ENCODE data around the gene C10orf90.

C10orf90 gene

DNA sequence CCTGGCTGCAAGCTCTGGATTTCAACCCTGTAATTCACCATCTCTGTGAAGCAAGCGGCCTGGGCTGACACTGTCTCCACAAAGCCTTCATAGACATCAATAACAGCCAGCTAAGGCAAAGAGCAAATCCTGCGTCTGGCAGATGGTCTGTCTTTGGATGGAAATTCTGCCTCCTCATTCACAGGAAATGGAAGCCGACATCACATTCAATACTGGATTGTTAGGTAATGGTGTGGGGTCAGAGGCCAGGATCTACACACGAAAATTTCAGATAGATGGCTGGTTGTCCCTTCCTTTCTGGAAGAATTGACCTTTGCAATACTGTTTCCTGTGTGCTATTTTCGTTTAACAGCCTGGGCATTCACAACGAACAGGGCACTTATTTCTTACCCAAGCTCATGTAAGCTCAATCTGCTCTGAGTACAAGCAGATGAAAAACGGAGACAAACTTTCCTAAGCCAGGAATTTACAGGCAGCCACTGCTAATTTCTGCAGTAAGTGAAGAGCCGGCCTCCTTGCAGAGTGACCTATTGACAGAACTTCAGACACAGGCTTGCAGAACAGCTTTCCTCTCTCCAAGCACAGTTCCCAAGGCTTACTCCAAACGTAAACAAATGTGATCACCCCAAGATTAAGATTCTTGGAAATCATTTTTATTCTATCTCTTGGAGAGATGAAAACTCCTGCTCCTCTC is 279.2 kb downstream of the C10orf90 start:
- no peak for ATAC-seq
- TF ChIP-seq PPARA (CRISPR knock-in tag; IDR thresholded peaks at IDR 0.05; ENCODE audit: borderline replicate concordance) = no peak
- TF ChIP-seq TOX (CRISPR knock-in tag; IDR thresholded peaks at IDR 0.05; ENCODE audit: borderline replicate concordance) = no peak
- TF ChIP-seq GLIS3 (CRISPR knock-in tag; IDR thresholded peaks at IDR 0.05) = no peak
- TF ChIP-seq, protein P1, sequence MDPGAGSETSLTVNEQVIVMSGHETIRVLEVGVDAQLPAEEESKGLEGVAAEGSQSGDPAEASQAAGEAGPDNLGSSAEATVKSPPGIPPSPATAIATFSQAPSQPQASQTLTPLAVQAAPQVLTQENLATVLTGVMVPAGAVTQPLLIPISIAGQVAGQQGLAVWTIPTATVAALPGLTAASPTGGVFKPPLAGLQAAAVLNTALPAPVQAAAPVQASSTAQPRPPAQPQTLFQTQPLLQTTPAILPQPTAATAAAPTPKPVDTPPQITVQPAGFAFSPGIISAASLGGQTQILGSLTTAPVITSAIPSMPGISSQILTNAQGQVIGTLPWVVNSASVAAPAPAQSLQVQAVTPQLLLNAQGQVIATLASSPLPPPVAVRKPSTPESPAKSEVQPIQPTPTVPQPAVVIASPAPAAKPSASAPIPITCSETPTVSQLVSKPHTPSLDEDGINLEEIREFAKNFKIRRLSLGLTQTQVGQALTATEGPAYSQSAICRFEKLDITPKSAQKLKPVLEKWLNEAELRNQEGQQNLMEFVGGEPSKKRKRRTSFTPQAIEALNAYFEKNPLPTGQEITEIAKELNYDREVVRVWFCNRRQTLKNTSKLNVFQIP (CRISPR knock-in tag; IDR thresholded peaks at IDR 0.05; ENCODE audit: borderline replicate concordance, low read depth) = no peak
- no peak for TF ChIP-seq ZNF8 (CRISPR knock-in tag; IDR thresholded peaks at IDR 0.05)
- TF ChIP-seq, protein P2, sequence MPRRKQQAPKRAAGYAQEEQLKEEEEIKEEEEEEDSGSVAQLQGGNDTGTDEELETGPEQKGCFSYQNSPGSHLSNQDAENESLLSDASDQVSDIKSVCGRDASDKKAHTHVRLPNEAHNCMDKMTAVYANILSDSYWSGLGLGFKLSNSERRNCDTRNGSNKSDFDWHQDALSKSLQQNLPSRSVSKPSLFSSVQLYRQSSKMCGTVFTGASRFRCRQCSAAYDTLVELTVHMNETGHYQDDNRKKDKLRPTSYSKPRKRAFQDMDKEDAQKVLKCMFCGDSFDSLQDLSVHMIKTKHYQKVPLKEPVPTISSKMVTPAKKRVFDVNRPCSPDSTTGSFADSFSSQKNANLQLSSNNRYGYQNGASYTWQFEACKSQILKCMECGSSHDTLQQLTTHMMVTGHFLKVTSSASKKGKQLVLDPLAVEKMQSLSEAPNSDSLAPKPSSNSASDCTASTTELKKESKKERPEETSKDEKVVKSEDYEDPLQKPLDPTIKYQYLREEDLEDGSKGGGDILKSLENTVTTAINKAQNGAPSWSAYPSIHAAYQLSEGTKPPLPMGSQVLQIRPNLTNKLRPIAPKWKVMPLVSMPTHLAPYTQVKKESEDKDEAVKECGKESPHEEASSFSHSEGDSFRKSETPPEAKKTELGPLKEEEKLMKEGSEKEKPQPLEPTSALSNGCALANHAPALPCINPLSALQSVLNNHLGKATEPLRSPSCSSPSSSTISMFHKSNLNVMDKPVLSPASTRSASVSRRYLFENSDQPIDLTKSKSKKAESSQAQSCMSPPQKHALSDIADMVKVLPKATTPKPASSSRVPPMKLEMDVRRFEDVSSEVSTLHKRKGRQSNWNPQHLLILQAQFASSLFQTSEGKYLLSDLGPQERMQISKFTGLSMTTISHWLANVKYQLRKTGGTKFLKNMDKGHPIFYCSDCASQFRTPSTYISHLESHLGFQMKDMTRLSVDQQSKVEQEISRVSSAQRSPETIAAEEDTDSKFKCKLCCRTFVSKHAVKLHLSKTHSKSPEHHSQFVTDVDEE (CRISPR knock-in tag; IDR thresholded peaks at IDR 0.05) = no peak
- no peak for TF ChIP-seq ESRRG (CRISPR knock-in tag; IDR thresholded peaks at IDR 0.05)
- TF ChIP-seq ZNF70 (CRISPR knock-in tag; IDR thresholded peaks at IDR 0.05) = no peak
- no peak for TF ChIP-seq ISL1 (CRISPR knock-in tag; IDR thresholded peaks at IDR 0.05)
- no peak for TF ChIP-seq OSR1 (CRISPR knock-in tag; IDR thresholded peaks at IDR 0.05)
- TF ChIP-seq TCF4 (CRISPR knock-in tag; IDR thresholded peaks at IDR 0.05; ENCODE audit: borderline replicate concordance) = no peak

DNA sequence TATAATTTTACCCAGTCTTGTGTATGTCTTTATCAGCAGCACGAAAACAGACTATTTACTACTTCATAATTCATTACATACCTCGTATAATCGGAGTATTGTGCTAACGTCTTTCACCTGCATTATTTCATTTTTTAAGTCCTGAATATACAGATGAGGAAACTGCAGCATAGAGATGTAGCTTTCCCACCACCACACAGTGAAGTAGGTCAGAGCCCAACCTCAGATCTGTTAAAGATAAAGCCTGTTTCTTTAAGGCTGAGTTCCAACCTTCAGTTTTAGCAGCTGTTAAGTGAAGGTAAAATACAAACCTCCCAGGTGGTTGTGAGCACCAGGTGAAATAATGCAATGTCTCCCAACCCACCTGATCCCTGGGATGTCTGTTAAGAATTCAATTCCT is 280.2 kb downstream of the C10orf90 start:
- TF ChIP-seq ZC3H10 (CRISPR knock-in tag; IDR thresholded peaks at IDR 0.05) (no peak), TCF4 (CRISPR knock-in tag; IDR thresholded peaks at IDR 0.05; ENCODE audit: borderline replicate concordance) (no peak), ZNF8 (CRISPR knock-in tag; IDR thresholded peaks at IDR 0.05) (no peak), CSDC2 (CRISPR knock-in tag; IDR thresholded peaks at IDR 0.05) (no peak), BACH2 (CRISPR knock-in tag; IDR thresholded peaks at IDR 0.05; ENCODE audit: borderline replicate concordance) (no peak), ZFP3 (CRISPR knock-in tag; IDR thresholded peaks at IDR 0.05) (no peak)
- TF ChIP-seq, protein P3, sequence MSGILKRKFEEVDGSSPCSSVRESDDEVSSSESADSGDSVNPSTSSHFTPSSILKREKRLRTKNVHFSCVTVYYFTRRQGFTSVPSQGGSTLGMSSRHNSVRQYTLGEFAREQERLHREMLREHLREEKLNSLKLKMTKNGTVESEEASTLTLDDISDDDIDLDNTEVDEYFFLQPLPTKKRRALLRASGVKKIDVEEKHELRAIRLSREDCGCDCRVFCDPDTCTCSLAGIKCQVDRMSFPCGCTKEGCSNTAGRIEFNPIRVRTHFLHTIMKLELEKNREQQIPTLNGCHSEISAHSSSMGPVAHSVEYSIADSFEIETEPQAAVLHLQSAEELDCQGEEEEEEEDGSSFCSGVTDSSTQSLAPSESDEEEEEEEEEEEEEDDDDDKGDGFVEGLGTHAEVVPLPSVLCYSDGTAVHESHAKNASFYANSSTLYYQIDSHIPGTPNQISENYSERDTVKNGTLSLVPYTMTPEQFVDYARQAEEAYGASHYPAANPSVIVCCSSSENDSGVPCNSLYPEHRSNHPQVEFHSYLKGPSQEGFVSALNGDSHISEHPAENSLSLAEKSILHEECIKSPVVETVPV (CRISPR knock-in tag; IDR thresholded peaks at IDR 0.05) = no peak
- ATAC-seq = no peak

DNA sequence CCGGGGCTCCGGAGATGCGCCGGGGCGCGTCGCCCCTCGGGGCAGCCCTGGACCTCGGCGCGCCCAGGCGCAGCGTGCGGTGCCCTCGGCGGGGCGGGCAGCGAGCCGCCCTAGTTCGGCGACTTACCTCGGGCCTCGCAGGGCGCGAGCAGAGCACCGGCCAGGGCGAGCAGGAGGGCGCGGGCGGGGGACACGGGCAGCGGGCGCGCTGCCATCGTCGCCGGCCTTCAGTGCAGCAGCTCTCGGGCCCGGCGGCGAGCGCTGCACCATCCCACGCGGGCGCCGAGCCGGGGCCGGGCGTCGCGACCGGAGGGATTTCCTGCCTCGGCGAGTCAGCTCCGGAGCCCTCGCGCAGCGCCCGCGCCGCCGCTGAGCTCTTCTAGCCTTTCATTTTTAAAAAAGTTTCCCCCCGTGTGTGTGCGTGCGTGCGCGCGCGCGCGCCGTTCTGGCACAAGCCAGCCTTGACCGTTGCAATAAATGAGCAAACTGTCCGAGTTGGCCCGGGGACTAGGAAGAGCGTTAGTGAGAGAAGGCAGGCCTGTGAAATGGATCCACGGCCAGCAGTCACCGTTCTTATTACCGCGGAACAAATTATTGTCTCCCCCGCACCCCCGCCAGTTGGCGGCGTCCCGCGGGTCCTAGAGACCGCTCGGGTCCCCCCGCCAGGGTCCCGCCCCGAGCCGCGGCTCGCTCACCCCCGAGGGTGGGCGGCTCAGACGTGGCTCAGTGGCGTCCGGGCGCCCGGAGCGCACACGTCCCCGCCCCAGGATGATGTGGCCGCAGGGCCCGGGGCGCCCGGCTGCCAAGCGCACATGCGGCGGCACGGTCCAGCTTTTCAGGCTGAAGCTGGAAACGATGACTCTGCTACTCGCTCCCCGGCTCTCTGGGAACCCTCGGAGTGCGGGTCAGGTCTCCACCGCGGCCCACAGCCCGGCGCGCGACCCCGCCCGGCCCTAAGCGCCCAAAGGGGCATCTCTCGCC is 282.3 kb downstream of the C10orf90 start, which contains the start of gene ADAM12:
Gene ADAM12, minus strand, starts transcription at position 547 of the 981 bp plus-strand sequence. Its CDS starts 332 bp downstream, at position 215.
- ATAC-seq = peak; percentile 50

More for the DNA sequence above, 282.3 kb downstream of the C10orf90 start, which contains the start of gene ADAM12:
- TF ChIP-seq ZNF70 (CRISPR knock-in tag; IDR thresholded peaks at IDR 0.05) (no peak), ZC3H10 (CRISPR knock-in tag; IDR thresholded peaks at IDR 0.05) (no peak), TOX (CRISPR knock-in tag; IDR thresholded peaks at IDR 0.05; ENCODE audit: borderline replicate concordance) (no peak), BACH2 (CRISPR knock-in tag; IDR thresholded peaks at IDR 0.05; ENCODE audit: borderline replicate concordance) (no peak), ISL1 (CRISPR knock-in tag; IDR thresholded peaks at IDR 0.05) (no peak), SNAI2 (CRISPR knock-in tag; IDR thresholded peaks at IDR 0.05) (no peak), ZNF8 (CRISPR knock-in tag; IDR thresholded peaks at IDR 0.05) (no peak), ZFP30 (CRISPR knock-in tag; IDR thresholded peaks at IDR 0.05) (no peak), PPARA (CRISPR knock-in tag; IDR thresholded peaks at IDR 0.05; ENCODE audit: borderline replicate concordance) (no peak), ARNTL (CRISPR knock-in tag; IDR thresholded peaks at IDR 0.05; ENCODE audit: borderline replicate concordance, low read depth) (no peak), OSR1 (CRISPR knock-in tag; IDR thresholded peaks at IDR 0.05) (no peak)
- TF ChIP-seq, protein P4, sequence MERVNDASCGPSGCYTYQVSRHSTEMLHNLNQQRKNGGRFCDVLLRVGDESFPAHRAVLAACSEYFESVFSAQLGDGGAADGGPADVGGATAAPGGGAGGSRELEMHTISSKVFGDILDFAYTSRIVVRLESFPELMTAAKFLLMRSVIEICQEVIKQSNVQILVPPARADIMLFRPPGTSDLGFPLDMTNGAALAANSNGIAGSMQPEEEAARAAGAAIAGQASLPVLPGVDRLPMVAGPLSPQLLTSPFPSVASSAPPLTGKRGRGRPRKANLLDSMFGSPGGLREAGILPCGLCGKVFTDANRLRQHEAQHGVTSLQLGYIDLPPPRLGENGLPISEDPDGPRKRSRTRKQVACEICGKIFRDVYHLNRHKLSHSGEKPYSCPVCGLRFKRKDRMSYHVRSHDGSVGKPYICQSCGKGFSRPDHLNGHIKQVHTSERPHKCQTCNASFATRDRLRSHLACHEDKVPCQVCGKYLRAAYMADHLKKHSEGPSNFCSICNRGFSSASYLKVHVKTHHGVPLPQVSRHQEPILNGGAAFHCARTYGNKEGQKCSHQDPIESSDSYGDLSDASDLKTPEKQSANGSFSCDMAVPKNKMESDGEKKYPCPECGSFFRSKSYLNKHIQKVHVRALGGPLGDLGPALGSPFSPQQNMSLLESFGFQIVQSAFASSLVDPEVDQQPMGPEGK (CRISPR knock-in tag; IDR thresholded peaks at IDR 0.05; ENCODE audit: borderline replicate concordance) = no peak
- TF ChIP-seq, protein P3 (CRISPR knock-in tag; IDR thresholded peaks at IDR 0.05) = no peak
- TF ChIP-seq, protein P5, sequence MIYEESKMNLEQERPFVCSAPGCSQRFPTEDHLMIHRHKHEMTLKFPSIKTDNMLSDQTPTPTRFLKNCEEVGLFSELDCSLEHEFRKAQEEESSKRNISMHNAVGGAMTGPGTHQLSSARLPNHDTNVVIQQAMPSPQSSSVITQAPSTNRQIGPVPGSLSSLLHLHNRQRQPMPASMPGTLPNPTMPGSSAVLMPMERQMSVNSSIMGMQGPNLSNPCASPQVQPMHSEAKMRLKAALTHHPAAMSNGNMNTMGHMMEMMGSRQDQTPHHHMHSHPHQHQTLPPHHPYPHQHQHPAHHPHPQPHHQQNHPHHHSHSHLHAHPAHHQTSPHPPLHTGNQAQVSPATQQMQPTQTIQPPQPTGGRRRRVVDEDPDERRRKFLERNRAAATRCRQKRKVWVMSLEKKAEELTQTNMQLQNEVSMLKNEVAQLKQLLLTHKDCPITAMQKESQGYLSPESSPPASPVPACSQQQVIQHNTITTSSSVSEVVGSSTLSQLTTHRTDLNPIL (CRISPR knock-in tag; IDR thresholded peaks at IDR 0.05; ENCODE audit: low read depth) = no peak
- TF ChIP-seq, protein P1 (CRISPR knock-in tag; IDR thresholded peaks at IDR 0.05; ENCODE audit: borderline replicate concordance, low read depth) = no peak
